GM19240 (cell line): ENCODE results near the gene UNK.
A peak's percentile ranks its signal among the peaks of the same experiment; 100 is the strongest.

Experiments
- DNase-seq: peaks from one replicate; pipeline ENCODE4 v3.0.0; 2011; ENCODE audit warnings: low spot score; ENCODE audit not compliant: insufficient read length

The UNK gene

GRCh38 chr17:75819116-75819515, 34.5 kb downstream of the UNK start:
- DNase-seq: no peak

GRCh38 chr17:75819678-75820077, 35.1 kb downstream of the UNK start:
- DNase-seq: no peak

DNA sequence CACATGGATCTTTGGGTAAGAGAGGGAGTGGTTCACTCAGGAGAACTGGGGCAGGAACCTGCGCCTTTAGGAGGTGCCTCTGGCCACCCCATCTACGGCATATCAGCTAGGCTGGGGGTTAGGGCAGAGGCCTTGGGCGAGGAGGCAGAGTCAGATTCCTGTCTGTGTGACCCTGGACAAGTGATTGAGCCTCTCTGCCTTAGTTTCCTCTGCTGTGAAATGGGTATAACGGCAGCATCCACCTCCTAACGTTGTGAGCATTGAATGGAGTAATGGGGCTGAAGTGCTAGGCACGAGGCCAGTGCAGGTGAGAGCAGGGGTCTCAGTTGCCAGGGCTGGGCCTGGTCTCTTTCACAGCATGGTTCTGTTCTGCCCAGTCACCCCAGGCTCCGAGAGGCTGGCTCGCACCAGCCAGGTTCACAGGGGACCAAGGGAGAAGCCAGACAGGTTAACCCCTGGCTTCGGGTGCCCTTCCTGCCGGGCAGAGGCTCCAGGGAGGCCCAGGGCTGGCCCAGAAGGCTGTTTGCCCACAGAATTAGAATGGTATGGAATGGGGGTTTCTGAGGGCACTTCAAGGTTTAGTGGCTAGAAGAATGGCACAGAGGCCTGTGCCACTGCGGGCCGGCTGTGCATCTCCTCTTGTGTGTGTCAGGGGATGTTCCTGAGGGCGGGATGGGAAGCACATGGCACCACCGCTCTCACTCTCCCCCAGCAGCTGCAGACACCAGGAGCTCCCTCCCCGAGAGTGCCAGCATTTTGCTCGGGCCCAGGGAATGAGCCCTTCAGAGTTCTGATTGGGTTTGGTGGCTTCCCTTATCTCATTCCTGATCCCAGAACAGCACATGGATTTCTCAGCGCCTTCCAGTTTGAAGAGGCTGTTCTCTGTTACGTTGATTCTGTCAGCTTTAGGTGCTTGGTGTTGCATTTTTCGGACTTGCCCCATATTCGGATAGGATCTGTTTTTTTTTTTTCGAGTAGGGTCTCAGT, 35.8 kb downstream of the UNK start:
- DNase-seq: no peak

DNA sequence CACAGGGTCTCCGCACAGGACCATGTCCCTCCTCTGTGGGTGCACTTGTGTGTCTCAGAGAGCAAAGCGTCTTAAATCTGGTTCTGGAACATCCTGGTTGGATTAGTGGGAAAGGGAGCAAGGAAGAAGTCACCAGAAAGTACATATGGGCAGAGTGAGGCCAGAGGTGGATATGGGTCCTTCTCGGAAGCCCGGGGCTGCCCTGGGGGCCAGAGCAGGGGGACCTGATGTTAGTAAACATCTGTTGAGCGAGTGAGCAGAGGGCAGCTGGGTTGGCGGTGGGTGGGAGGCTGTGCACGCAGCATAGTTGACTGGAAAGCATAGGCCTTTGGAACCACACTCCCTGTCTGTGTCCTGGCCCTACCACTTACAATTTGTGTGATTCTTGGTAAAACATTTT, 36.9 kb downstream of the UNK start:
- no peak for DNase-seq

GRCh38 chr17:75822119-75822799, 37.7 kb downstream of the UNK start:
- no peak for DNase-seq

- no peak for DNase-seq
These were observed 38.2 kb downstream of the UNK start for GRCh38 chr17:75822800-75823166.

GRCh38 chr17:75823257-75824041, 38.8 kb downstream of the UNK start:
- DNase-seq: no peak

DNA sequence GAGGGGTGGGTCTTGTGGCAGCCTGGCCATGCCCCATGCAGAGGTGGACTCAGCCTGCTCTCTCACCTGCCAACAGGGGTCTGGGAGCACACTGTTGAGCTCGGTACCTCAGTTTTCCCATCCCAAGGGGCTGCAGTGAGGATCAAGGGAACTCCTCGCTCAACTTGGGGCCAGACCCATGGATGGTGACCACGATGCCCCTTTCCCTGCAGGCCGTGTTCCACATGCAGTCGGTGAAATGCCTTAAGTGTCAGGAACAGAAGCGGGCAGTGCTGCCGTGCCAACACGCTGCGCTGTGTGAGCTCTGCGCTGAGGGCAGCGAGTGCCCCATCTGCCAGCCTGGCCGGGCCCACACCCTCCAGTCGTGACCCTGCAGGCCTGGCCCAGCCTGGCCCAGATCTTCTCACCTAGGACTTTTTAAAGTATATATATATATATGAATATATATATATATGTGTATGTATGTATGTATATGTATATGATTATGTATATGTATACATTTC, 39.5 kb downstream of the UNK start:
- no peak for DNase-seq

GRCh38 chr17:75824666-75825065, 40.1 kb downstream of the UNK start:
- DNase-seq: no peak

- DNase-seq: no peak
These were observed 40.5 kb downstream of the UNK start for GRCh38 chr17:75825149-75825552.

GRCh38 chr17:75825748-75826370, 41.3 kb downstream of the UNK start:
- no peak for DNase-seq

DNA sequence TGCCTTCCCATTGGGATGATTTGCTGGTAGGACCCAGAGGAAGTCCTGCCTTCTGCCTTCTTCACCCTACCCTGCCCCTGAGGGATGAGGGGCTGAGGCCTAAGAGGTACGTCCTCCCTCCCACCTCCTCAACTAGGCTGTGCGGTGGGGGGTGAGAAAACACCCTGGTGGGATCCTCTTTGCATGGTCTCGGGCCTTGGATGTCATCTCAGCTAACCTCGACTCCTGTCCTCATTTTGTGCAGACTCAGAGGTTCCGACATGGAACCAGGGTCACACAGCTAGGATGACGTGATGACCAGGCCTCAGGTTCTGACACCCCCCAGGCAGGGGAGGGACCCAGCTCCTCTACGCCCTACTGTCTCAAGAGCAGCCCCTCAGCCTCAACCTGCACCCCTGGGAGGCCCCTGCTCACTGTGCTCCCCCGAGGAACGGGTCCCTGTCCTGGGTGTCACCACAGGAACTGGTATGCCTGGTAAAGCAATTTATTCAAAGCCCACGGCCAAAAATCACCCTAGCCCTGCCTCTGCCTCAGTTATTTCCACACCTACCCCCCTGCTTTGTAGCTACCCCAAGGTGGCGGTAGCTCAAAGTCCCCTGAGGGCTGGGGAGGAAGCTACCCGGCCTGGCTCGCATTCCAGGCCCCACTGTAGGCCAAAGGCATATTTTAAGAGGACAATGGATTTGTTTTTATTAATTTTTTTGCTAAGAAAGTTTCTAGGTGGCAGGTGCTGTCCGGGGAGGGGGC, 42.1 kb downstream of the UNK start:
- DNase-seq: no peak

DNA sequence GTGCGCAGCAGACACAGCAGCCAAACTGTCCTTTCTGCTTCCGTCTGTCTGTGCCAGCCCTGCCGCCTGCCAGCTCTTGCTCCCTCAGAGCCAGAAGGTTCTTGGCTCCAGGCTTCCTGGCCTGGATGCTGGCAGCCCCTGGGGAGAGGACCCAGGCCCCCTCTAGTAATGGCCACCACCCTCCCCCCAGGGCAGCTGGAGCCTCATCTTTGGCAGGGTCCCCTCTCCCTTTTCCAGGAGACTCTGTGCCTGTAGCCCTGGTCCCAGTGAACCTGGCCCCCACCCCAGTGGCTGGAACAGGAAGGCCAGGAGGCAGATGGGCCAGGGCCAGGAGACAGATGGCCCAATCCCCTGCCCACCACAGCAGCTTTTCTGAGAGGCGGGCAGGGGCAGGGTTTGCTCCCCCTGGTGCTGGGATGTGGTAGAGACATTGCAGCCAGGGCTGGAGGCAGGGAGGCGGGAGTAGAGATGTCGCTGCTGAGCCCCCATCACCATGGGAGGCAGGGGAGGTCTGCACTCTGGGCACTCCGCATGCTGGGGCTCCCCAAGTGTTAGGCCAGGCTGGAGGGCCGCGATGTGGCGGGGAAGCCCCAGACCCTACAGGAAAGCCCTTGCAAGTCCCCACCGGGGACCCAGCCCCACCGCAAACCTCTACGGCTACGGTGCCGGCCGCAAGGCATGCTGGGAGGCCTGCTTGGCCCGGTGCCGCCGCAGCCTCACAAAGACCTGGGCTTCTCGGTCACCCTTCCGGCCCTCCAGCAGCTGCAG, 42.9 kb downstream of the UNK start:
- DNase-seq: peak; percentile 97

DNA sequence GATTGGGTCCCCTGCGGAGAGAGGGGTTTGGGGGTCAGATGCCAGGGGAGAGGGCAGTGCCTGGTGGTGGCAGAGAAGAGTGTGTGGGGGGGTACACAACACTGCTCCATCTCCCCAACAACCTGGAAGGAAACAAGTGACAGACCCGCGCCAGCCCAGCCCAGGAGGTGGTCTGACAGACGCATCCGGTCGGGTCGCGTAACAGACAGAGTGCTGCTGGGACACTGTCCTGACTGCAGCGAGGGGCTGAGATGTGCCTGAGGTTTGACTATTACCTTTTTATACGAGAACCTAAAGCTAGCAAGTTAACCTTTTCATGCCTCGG, 43.4 kb downstream of the UNK start:
- no peak for DNase-seq

GRCh38 chr17:75828741-75829140, 44.1 kb downstream of the UNK start:
- no peak for DNase-seq

DNA sequence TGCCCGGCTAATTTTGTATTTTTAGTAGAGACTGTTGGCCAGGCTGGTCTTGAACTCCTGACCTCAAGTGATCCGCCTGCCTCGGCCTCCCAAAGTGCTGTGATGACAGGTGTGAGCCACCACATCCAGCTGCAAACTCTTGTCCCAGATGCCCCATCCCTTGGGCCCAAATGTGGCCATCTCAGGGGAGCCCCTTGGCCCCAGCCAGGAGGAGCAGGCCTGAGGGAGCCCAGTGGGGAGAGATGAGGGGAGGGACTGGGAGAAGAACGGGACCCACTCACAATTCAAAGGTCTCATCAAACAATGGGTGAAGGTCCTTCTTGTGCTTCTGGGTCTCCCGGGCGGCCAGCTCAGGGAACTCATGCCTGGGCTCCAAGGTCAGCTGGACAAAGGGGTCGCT, 45.1 kb downstream of the UNK start:
- DNase-seq: no peak

DNA sequence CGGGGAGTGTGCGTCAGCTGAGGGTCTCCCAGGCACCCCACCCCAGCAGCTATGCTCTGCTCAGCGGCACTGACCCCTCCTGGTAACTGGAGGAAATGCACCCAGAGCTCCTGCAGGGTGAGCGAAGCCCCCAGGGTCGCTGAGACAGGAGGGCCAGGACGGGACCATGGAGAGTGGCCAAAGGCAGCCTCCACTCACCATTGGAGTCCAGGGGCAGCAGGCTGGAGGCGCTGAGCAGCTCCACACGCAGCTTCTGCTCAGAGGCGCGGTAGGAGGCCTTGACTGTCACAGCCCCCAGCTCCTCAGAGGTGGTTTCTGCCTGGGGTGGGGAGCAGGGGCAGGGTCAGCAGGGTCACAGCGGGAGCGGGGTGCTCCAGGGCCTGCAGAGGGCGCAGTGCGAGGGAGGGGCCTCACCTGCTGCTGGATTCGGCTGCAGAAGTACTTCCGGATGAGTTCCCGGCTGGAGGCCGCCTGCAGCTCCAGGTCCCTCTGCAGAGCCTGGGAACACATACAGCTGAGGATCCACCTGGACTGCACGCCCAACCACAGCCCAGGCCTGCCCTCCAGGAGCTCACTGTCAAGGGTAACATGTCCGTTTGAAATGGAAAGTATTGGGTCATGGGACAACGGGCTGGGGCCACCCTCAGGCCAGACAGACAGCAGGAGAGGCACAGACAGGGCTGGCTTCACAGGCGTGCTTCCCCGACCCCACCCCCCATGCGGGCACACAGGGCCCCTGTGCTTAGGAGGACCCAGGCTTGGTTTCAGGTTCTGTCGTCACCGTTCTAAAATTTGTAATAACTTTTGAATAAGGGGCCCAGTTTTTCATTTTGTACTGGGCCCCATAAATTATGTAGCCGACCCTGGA, 45.8 kb downstream of the UNK start:
- no peak for DNase-seq

DNA sequence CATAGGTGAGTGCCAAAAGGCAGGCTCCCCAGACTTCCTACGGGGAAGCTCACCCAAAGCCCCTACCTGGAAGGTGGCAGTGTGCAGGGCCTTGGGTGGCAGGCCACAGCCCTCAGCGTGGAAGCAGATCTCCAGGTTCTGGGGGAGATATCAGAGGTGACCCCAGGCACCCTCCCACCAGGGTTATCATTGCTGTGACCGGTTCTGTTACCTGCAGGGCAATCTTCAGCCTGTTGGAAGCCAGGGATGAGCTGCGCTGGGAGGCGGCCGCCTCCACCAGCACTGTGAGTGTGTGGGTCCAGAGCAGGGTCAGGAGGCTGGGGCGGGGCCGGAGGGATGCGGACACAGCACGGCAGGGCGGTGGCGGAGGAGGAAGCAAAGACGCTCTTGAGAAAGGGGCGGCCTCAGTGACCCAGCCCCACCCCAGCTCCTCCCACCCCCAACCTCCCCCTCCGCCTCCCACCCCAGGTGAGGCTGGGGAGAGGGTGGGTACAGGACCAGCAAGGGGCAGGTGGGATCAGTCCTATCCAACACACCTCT, 46.5 kb downstream of the UNK start:
- DNase-seq: no peak

- DNase-seq: no peak
These were observed 47.6 kb downstream of the UNK start for GRCh38 chr17:75832164-75832651.
